ENCODE results near the gene UBE2D1.

Gene UBE2D1

DNA sequence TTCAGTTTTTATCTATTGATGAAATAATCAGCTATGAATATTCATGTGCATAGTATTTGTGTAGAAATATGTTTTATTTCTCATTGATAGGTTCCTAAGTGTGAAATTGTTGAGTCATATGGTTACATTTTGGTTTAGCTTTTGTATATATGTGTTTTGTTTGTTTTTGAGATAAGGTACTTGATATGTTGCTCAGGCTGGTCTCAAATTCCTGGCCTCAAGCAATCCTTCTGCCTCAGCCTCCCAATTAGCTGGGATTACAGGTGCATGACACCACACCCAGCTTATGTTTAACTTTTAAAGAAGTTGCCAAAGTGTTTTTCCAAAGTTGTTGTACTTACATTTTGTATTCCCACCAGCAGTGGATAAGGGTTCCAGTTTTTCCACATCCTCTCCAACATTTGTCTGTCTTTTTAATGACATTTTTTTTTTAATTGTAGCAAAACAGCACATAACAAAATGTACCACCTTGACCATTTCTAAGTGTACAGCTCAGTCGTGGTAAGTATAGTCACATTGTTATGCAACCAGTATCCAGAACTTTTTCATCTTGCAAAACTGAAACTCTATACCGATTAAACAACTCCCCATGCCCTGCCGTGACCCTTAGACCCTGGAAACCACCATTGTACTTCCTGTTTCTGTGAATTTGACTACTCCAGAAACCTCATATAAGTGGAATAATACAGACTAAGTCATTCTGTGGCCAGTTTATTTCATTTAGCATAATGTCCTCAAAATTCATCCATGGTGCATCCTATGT is 12.6 kb upstream of the UBE2D1 start:
- H3K27me3 Mint-ChIP-seq, result peaks cover 4% of the 10 kb centered on the region
- peak overlapping the region; percentile 74 for H3K27ac Mint-ChIP-seq
- intact Hi-C loops (cut with micrococcal nuclease), result loop anchor here (1.0 kb wide), 1 partner anchor 32 kb away; no protein-coding TSS in a partner anchor
- peak overlapping the region; percentile 26 for H3K4me3 Mint-ChIP-seq
- no peaks in the 10 kb centered on the region for H3K36me3 Mint-ChIP-seq (ENCODE audit: low read depth)
- peaks cover 23% of the 10 kb centered on the region for H3K4me1 Mint-ChIP-seq (ENCODE audit: low read depth)
- H3K9me3 Mint-ChIP-seq, result no peaks in the 10 kb centered on the region

DNA sequence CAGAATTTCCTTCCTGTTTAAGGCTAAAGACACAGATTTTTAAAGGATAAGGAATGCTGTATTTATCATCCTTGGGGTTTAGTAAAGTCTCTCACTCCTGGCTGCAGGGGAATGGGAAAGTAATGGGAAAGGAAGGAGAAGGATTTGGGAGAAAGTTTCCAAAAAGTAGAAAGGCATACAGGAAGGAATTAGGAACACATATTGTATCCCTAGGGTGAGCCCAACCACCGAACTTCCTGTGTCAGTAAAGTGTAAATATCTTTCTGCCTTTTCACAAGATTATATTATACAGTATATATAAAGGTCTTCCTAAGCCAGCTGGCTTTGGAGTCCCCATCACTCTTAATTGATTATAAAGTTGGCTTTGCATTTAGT is 12.0 kb upstream of the UBE2D1 start:
- no peaks in the 10 kb centered on the region for H3K36me3 Mint-ChIP-seq (ENCODE audit: low read depth)
- intact Hi-C loops (cut with micrococcal nuclease), result loop anchor here (1.0 kb wide), 1 partner anchor 31 kb away; no protein-coding TSS in a partner anchor
- peaks cover 4% of the 10 kb centered on the region for H3K27me3 Mint-ChIP-seq
- peak overlapping the region; percentile 74 for H3K27ac Mint-ChIP-seq
- H3K9me3 Mint-ChIP-seq, result no peaks in the 10 kb centered on the region
- peaks cover 23% of the 10 kb centered on the region for H3K4me1 Mint-ChIP-seq (ENCODE audit: low read depth)
- peak overlapping the region; percentile 17 for H3K4me3 Mint-ChIP-seq

- H3K4me1 Mint-ChIP-seq (ENCODE audit: low read depth), result peaks cover 46% of the 10 kb centered on the region
- no peaks in the 10 kb centered on the region for H3K9me3 Mint-ChIP-seq
- intact Hi-C loops (cut with micrococcal nuclease), result no loop called here
- H3K27ac Mint-ChIP-seq, result no peak overlapping the region
- no peaks in the 10 kb centered on the region for H3K27me3 Mint-ChIP-seq
- H3K4me3 Mint-ChIP-seq, result no peak overlapping the region
- H3K36me3 Mint-ChIP-seq (ENCODE audit: low read depth), result no peaks in the 10 kb centered on the region
Measured at GRCh38 chr10:58326967-58327381, 7.8 kb upstream of the UBE2D1 start.

DNA sequence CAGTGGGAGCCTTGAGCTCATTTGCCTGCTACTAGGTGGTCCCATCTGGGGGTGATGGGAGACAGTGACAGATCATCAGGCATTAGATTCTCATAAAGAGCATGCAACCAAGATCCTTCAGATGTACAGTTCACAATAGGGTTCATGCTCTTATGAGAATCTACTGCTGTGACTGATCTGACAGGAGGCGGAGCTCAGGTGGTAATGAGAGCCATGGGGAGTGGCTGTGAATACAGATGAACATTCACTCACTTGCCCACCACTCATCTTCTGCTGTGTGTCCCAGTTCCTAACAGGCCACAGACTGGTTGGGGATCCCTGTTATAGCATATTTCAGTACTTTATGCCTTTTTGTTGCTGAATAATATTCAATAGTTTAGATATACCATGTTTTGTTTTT is 6.6 kb upstream of the UBE2D1 start:
- H3K27me3 Mint-ChIP-seq, result no peaks in the 10 kb centered on the region
- no peak overlapping the region for H3K27ac Mint-ChIP-seq
- H3K4me1 Mint-ChIP-seq (ENCODE audit: low read depth), result peaks cover 41% of the 10 kb centered on the region
- H3K36me3 Mint-ChIP-seq (ENCODE audit: low read depth), result no peaks in the 10 kb centered on the region
- H3K4me3 Mint-ChIP-seq, result no peak overlapping the region
- intact Hi-C loops (cut with micrococcal nuclease), result no loop called here
- no peaks in the 10 kb centered on the region for H3K9me3 Mint-ChIP-seq

- Mint-ChIP-seq H3K36me3 (ENCODE audit: low read depth) (peaks cover 7% of the 10 kb centered on the region), H3K4me1 (ENCODE audit: low read depth) (peaks cover 51% of the 10 kb centered on the region), H3K4me3 (no peak overlapping the region), H3K27me3 (no peaks in the 10 kb centered on the region), H3K9me3 (no peaks in the 10 kb centered on the region), H3K27ac (no peak overlapping the region)
- intact Hi-C loops (cut with micrococcal nuclease), result loop anchor here (10.0 kb wide), 1 partner anchor 66 kb away; the partner anchor contains the start of genes CISD1 and IPMK
Measured at GRCh38 chr10:58330431-58330830, 4.4 kb upstream of the UBE2D1 start.

DNA sequence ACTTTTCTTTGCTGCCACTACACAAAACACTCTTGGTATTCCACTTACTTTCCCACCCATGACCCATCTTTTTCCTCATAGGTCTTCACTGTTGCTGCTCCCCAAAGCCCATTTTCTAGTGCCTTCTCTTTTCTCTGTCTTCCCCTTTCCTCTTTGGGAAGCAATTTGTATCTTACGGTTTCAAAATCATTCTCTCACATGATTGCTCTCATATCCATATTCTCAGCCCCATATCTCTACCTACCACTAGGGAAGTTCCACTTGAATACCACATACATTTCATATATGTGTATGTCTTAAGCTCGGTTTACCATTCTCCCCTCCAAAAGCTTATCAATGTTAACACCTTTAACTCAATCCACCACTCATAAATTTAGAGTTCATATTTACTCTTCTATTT is 3.2 kb upstream of the UBE2D1 start:
- intact Hi-C loops (cut with micrococcal nuclease), result loop anchor here (10.0 kb wide), 1 partner anchor 67 kb away; the partner anchor contains the start of genes CISD1 and IPMK
- no peak overlapping the region for H3K4me3 Mint-ChIP-seq
- no peaks in the 10 kb centered on the region for H3K27me3 Mint-ChIP-seq
- peaks cover 64% of the 10 kb centered on the region for H3K4me1 Mint-ChIP-seq (ENCODE audit: low read depth)
- H3K9me3 Mint-ChIP-seq, result no peaks in the 10 kb centered on the region
- peak overlapping the region; percentile 43 for H3K27ac Mint-ChIP-seq
- H3K36me3 Mint-ChIP-seq (ENCODE audit: low read depth), result peaks cover 11% of the 10 kb centered on the region

GRCh38 chr10:58335306-58336005 is 650 bp downstream of the UBE2D1 start:
- Mint-ChIP-seq H3K27me3 (no peaks in the 10 kb centered on the region), H3K9me3 (no peaks in the 10 kb centered on the region), H3K4me1 (ENCODE audit: low read depth) (peaks cover 60% of the 10 kb centered on the region), H3K27ac (peak overlapping the region; percentile 80), H3K4me3 (peak overlapping the region; percentile 83), H3K36me3 (ENCODE audit: low read depth) (peaks cover 11% of the 10 kb centered on the region)
- intact Hi-C loops (cut with micrococcal nuclease), result loop anchor here (2.0 to 10.0 kb wide), 2 partner anchors 49 to 71 kb away; partner anchors contain the start of genes CISD1, IPMK and TFAM

- Mint-ChIP-seq H3K27me3 (no peaks in the 10 kb centered on the region), H3K4me3 (peak overlapping the region; percentile 83), H3K9me3 (no peaks in the 10 kb centered on the region), H3K36me3 (ENCODE audit: low read depth) (peaks cover 11% of the 10 kb centered on the region), H3K4me1 (ENCODE audit: low read depth) (peaks cover 60% of the 10 kb centered on the region), H3K27ac (peak overlapping the region; percentile 80)
- intact Hi-C loops (cut with micrococcal nuclease), result loop anchor here (10.0 kb wide), 1 partner anchor 71 kb away; the partner anchor contains the start of genes CISD1 and IPMK
Measured at GRCh38 chr10:58336242-58336641, 1.4 kb downstream of the UBE2D1 start.

- no peaks in the 10 kb centered on the region for H3K27me3 Mint-ChIP-seq
- intact Hi-C loops (cut with micrococcal nuclease), result no loop called here
- peaks cover 12% of the 10 kb centered on the region for H3K36me3 Mint-ChIP-seq (ENCODE audit: low read depth)
- H3K4me1 Mint-ChIP-seq (ENCODE audit: low read depth), result peaks cover 38% of the 10 kb centered on the region
- H3K9me3 Mint-ChIP-seq, result no peaks in the 10 kb centered on the region
- no peak overlapping the region for H3K4me3 Mint-ChIP-seq
- H3K27ac Mint-ChIP-seq, result no peak overlapping the region
Measured at GRCh38 chr10:58341422-58341821, 6.6 kb downstream of the UBE2D1 start.

DNA sequence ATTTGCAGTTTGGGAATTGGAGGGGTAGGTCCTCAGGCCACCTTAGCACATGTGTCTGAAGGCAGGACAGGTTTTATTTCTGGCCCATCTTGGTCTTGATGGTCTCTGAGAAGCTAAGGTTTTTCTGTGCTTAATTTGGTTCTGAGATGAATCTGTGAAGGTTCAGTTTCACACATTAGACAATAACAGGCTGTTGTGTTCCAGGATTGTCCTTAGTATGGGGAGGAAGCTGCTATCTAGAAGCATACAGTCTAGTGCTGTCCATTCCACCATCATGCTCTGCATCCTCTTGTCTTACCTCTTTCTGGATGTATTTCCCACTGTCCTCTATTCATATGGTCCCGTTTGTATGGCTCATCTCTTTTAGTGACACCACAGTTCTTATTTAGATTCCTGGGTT is 7.1 kb downstream of the UBE2D1 start:
- intact Hi-C loops (cut with micrococcal nuclease), result no loop called here
- peaks cover 38% of the 10 kb centered on the region for H3K4me1 Mint-ChIP-seq (ENCODE audit: low read depth)
- no peak overlapping the region for H3K4me3 Mint-ChIP-seq
- no peak overlapping the region for H3K27ac Mint-ChIP-seq
- H3K36me3 Mint-ChIP-seq (ENCODE audit: low read depth), result peaks cover 17% of the 10 kb centered on the region
- no peaks in the 10 kb centered on the region for H3K9me3 Mint-ChIP-seq
- no peaks in the 10 kb centered on the region for H3K27me3 Mint-ChIP-seq

DNA sequence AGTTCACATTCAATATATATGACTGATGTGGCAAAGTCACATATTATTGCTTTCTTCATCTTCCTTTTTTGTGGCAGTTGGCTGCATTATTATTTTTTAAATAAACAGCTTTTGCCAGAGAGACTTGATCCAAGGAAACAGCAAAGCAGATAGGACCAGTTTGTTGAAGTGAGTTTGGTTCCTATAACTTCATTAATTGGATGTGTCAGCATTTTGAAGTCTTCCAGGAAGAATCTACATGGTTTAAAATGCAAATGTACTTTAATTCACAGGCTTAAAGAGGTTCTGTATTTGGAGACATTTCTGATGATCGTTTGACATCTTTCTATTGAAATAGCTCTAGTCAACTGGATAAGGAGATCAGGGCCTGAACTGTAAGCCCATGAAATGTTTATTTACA is 13.2 kb downstream of the UBE2D1 start:
- intact Hi-C loops (cut with micrococcal nuclease), result no loop called here
- H3K4me1 Mint-ChIP-seq (ENCODE audit: low read depth), result peaks cover 57% of the 10 kb centered on the region

GRCh38 chr10:58348571-58349033 is 13.8 kb downstream of the UBE2D1 start:
- Mint-ChIP-seq H3K27ac (peak overlapping the region; percentile 56), H3K4me3 (no peak overlapping the region), H3K36me3 (ENCODE audit: low read depth) (peaks cover 17% of the 10 kb centered on the region), H3K4me1 (ENCODE audit: low read depth) (peaks cover 57% of the 10 kb centered on the region), H3K27me3 (no peaks in the 10 kb centered on the region), H3K9me3 (no peaks in the 10 kb centered on the region)
- intact Hi-C loops (cut with micrococcal nuclease), result no loop called here

More for the DNA sequence above, 13.2 kb downstream of the UBE2D1 start:
- Mint-ChIP-seq H3K4me3 (no peak overlapping the region), H3K27ac (peak overlapping the region; percentile 56), H3K9me3 (no peaks in the 10 kb centered on the region), H3K27me3 (no peaks in the 10 kb centered on the region), H3K36me3 (ENCODE audit: low read depth) (peaks cover 17% of the 10 kb centered on the region)

GRCh38 chr10:58350023-58350422 is 15.2 kb downstream of the UBE2D1 start:
- H3K4me1 Mint-ChIP-seq (ENCODE audit: low read depth), result peaks cover 59% of the 10 kb centered on the region
- no peaks in the 10 kb centered on the region for H3K27me3 Mint-ChIP-seq
- H3K9me3 Mint-ChIP-seq, result no peaks in the 10 kb centered on the region
- H3K27ac Mint-ChIP-seq, result peak overlapping the region; percentile 72
- peaks cover 17% of the 10 kb centered on the region for H3K36me3 Mint-ChIP-seq (ENCODE audit: low read depth)
- no peak overlapping the region for H3K4me3 Mint-ChIP-seq
- intact Hi-C loops (cut with micrococcal nuclease), result no loop called here
